Colonic mucosa (tissue), 4 donors: ENCODE data around the gene PPP2R5E. TPM values are rescaled to one million over a fixed set of nuclear protein-coding genes. Genes with fewer than 3 reads are reported as not detected.

ENCODE experiments used
- DNase-seq: peaks from one replicate; pipeline ENCODE4 v3.0.0-alpha.2; 2020
- H3K27ac ChIP-seq: fragments of 200-600 bp; one replicate; pipeline ENCODE4 v1.8.0; 2021
- H3K27me3 ChIP-seq: fragments of 200-600 bp; one replicate; pipeline ENCODE4 v1.8.0; 2021
- H3K36me3 ChIP-seq: fragments of 200-600 bp; one replicate; pipeline ENCODE4 v1.8.0; 2021
- H3K4me1 ChIP-seq: fragments of 200-600 bp; one replicate; pipeline ENCODE4 v1.8.0; 2021; ENCODE audit warnings: mild to moderate bottlenecking
- H3K4me3 ChIP-seq: fragments of 200-600 bp; one replicate; pipeline ENCODE4 v1.8.0; 2021
- H3K9ac ChIP-seq, 2 donors: one replicate each; pipeline ENCODE4 v1.7.0; 2013; ENCODE audit warnings: control low read depth in 2 of 2, low read depth in 2 of 2, low read length in 2 of 2
- H3K9me3 ChIP-seq: fragments of 200-600 bp; one replicate; pipeline ENCODE4 v1.8.0; 2021
- intact Hi-C: fragments of 100-400 bp; cut with DNase I; formaldehyde crosslinking; loops from one replicate; pipeline ENCODE4 v1.14.1; 2022
- total RNA-seq, 2 donors: library from RNA; stranded (reverse); fragmentation: NEBNext Ultra II Directional in 1 of 2; extraction: Animal tissue kit (Norgen Biotek cat#: 25700) in 1 of 2; gene quantifications; one replicate each; pipeline ENCODE4 v1.2.1, GENCODE V29; 2021
- TF ChIP-seq, protein P1 (sequence below): fragments of 200-600 bp; IDR thresholded peaks from one replicate; pipeline ENCODE4 v1.8.0; 2022; ENCODE audit warnings: antibody characterized with exemption, mild to moderate bottlenecking
- donor health status: healthy.
- donor health status: DM: no; HTN: no; CAD: no.
- donor health status: DM: no; HTN: no; CAD: no.

The PPP2R5E gene
- total RNA-seq, 2 donors from 2014 or later, result 58.0 to 62.7 TPM

DNA sequence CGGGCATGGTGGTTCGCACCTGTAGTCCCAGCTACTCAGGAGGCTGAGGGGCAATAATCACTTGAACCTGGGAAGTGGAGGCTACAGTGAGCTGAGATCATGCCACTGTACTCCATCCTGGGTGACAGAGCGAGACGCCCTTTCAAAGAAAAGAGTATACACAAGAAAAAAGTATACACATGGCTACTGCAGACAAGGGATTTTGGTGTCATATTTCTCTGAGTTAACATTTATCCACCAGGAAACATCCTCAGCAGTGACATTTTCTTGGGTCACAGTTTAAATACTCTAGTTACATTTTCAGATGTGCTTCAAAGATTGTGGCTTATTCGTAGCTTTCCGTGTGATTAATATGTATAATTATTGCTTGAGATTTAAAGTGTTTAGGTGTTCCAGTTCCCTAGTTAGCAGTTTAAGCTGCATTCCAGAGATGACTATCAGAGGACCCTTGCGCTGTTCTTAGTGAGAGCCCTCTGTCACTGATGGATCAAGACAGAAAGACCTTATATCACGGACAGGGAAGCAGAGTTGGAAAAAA, 4.7 kb upstream of the PPP2R5E start:
- TF ChIP-seq, protein P1, sequence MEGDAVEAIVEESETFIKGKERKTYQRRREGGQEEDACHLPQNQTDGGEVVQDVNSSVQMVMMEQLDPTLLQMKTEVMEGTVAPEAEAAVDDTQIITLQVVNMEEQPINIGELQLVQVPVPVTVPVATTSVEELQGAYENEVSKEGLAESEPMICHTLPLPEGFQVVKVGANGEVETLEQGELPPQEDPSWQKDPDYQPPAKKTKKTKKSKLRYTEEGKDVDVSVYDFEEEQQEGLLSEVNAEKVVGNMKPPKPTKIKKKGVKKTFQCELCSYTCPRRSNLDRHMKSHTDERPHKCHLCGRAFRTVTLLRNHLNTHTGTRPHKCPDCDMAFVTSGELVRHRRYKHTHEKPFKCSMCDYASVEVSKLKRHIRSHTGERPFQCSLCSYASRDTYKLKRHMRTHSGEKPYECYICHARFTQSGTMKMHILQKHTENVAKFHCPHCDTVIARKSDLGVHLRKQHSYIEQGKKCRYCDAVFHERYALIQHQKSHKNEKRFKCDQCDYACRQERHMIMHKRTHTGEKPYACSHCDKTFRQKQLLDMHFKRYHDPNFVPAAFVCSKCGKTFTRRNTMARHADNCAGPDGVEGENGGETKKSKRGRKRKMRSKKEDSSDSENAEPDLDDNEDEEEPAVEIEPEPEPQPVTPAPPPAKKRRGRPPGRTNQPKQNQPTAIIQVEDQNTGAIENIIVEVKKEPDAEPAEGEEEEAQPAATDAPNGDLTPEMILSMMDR, result no peak
- no peak overlapping the region for H3K9ac ChIP-seq
- intact Hi-C loops, result no loop called here
- DNase-seq, result no peak
- H3K9me3 ChIP-seq, result no peaks in the 10 kb centered on the region
- H3K4me1 ChIP-seq, result no peaks in the 10 kb centered on the region
- no peaks in the 10 kb centered on the region for H3K27me3 ChIP-seq
- H3K36me3 ChIP-seq, result no peaks in the 10 kb centered on the region
- H3K27ac ChIP-seq, result no peak overlapping the region
- H3K4me3 ChIP-seq, result no peak overlapping the region

DNA sequence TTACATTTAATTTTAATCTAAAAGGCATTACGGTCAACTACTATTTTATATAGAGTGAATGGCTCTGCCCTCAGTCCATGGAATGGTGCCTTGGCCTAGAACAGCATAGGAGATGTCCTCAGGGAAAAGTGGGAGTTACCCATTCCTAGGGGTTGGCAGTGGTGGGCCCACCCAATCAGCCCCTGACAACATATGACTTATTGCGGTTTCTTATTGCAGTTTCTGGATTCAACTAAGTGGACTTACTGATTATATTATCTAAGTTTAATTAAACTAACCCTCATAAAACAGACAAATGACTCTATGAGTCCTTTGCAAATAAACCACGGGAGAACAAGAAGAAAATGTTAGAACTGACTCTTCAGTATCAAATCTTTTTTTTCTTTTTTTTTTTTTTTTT, 2.3 kb upstream of the PPP2R5E start:
- H3K27ac ChIP-seq, result no peak overlapping the region
- H3K4me3 ChIP-seq, result no peak overlapping the region
- H3K9ac ChIP-seq, result no peak overlapping the region
- H3K36me3 ChIP-seq, result no peaks in the 10 kb centered on the region
- no peaks in the 10 kb centered on the region for H3K27me3 ChIP-seq
- no peaks in the 10 kb centered on the region for H3K9me3 ChIP-seq
- intact Hi-C loops, result no loop called here
- no peaks in the 10 kb centered on the region for H3K4me1 ChIP-seq
- DNase-seq, result no peak
- TF ChIP-seq, protein P1, result no peak

DNA sequence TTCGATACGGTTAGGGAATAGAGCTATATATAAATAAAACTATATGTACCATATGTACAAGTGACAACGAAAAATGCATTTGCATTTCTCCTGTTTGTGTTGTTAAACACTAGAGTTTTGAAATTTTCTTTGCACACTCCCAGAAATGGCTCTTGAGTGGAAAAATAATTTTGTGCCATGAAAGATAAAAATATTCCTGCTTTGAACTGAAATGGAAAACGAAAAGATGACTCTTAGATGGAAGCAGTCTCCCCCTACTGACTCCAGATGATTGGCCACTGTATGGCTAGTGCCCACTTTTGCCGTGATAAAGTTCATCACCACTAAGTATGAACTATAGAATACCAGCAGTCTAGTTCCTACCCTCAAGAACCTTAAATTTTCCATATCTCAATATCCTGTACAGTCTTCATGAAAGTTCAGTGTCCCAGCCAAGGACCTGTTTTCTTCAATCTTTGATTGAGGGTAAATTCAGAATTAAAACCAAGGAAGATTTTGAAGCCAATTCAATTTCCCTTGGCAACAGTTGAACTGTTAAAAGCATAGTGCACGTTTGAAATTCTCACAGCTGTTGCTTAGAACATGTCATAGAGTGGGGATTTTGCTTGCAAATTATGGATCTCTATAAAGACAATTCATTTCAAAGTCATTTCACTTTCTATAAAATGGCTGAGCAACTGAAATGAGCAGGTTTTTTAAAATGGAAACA, 1.6 kb upstream of the PPP2R5E start:
- H3K4me3 ChIP-seq, result no peak overlapping the region

DNA sequence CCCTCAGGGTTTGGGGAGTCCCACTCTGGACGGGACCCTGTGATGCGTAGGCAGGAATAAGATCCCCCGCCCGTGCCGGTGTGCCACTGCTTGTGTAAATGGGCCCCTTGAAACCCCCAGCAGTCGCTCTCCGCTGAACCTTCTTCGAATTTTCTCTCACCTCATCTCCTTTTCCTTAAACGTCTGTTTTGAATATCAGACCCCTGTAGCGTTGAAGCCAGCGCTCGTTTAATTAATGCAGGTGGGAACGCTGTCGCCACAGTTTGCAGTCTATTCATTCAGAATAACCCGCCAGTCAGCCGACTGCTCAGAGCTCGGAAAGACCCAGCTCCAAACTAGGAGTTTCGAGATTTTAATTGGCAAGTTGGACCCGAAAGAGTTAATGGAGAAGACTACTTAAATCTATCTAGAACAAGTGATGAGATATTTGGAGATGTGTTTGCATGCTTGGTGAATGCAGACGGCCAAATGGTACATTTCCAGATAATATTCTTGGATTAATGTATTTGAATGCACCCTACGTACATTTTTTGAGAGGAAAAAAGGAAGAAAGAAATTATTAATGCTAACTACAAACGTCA, 739 bp upstream of the PPP2R5E start:
- Histone ChIP-seq H3K4me1 (no peaks in the 10 kb centered on the region), H3K27me3 (no peaks in the 10 kb centered on the region), H3K27ac (peak overlapping the region; percentile 95), H3K36me3 (peaks cover 4% of the 10 kb centered on the region), H3K4me3 (peak overlapping the region; percentile 95), H3K9ac (peak overlapping the region; percentile 91 to 94), H3K9me3 (no peaks in the 10 kb centered on the region)
- intact Hi-C loops, result loop anchor here (5.0 kb wide), 1 partner anchor 157 kb away; no protein-coding TSS in a partner anchor
- DNase-seq, result no peak
- TF ChIP-seq, protein P1, result no peak

More for the DNA sequence above, 1.6 kb upstream of the PPP2R5E start:
- intact Hi-C loops, result loop anchor here (5.0 kb wide), 1 partner anchor 157 kb away; no protein-coding TSS in a partner anchor
- no peaks in the 10 kb centered on the region for H3K27me3 ChIP-seq
- TF ChIP-seq, protein P1, result peak; percentile 18
- H3K9me3 ChIP-seq, result no peaks in the 10 kb centered on the region
- no peaks in the 10 kb centered on the region for H3K36me3 ChIP-seq
- H3K27ac ChIP-seq, result no peak overlapping the region
- no peaks in the 10 kb centered on the region for H3K4me1 ChIP-seq
- no peak for DNase-seq
- H3K9ac ChIP-seq, result no peak overlapping the region

DNA sequence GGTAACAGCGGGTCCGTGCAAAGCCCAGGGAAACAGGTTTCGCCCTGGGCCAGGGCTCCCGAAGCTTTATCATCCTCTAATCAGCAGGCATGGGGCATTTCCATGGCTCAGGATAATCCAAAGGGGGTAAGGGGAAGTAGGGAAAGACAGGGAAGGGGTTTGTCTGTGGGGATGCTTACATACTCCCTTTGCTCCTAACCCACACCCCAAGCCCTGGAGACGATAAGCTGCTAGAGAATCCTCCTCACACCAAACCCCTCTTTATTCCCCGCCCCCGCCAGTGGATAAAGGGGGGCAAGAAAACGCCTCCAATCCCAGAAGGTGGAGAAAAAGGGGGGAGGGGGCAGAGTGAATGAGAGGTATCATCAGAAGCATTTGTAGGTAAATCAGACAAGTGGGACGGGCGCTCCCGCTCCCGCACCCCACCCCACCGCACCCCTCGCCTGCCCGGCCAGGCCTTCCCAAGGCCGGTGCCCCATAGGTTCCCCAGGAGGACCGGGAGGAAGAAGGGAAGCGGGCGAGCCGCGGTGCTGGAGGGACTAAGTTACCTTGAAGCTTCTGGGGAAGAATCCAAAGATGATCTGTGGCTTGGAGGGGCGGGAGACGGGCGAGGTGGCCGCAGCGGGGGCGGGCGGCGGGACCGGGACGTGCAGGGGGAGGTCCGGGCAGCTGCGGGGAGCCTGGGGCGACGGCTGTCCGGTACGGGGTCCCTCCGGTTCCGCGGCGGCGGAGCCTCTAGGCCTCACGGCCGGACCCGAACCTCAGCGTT, 762 bp downstream of the PPP2R5E start:
- Histone ChIP-seq H3K36me3 (peaks cover 6% of the 10 kb centered on the region), H3K9me3 (no peaks in the 10 kb centered on the region), H3K27ac (peak overlapping the region; percentile 95), H3K4me1 (no peaks in the 10 kb centered on the region), H3K4me3 (peak overlapping the region; percentile 95), H3K9ac (peak overlapping the region; percentile 88 to 94), H3K27me3 (no peaks in the 10 kb centered on the region)
- intact Hi-C loops, result loop anchor here (5.0 kb wide), 1 partner anchor 155 kb away; no protein-coding TSS in a partner anchor
- DNase-seq, result peak; percentile 45
- TF ChIP-seq, protein P1, result no peak
